NCI-H1092 treated with DMSO at 0.1 percent for 48 hours (cell line): Measurements from ENCODE around the gene NFATC3.

Experiments used
- DNase-seq: peaks from one replicate; lab custom pipeline; 2025; lab: John Stamatoyannopoulos, UW

Gene NFATC3

DNA sequence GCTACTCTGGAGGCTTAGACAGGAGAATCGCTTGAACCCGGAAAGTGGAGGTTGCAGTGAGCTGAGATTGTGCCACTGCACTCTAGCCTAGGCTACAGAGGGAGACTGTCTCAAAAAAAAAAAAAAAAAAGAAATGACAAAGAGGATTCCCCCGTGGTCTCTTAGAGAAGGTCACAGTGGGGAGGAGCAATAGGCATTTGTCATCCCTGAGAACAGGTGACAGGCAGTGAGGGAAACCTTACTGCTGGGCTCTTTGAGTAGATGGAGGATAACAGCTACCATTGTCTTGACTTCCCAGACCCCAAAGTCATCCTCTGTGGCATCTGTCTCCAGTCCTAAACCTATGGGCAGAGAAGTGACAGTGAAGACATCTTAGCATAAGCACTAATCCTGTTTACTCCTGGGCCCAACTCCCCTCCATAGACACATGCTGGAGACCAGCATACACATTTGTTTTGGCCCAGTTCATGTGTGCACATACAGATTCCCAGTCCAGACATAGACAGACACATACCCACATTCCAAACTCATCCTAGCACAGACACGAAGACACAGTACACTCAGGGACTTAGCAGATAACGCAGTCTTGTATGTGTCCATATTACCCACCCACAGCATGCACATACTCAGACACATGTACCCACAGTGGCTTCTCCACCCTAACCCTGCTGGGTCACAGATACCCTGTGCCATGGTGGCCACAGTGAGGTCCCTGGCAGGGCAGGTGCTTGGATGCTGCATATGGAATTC is 148.1 kb downstream of the NFATC3 start:
- DNase-seq, result no peak

DNA sequence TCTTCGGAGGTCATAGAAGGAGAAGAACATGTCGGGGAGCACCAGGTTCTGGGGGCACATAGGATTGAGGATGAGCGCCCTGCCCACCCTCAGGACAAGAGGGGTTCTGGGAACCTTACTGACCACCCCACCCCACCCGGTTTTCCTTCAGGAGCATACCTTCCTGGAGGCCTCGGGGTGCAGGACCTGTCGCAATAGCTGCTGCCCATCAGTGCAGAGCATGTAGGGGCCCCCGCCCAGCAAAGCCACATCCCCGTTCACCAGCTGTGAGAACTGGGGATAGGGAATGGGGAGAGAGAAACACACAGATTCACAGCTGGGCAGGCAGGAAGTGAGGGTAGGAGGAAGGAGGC is 148.6 kb downstream of the NFATC3 start:
- no peak for DNase-seq

GRCh38 chr16:68234188-68235107 is 149.3 kb downstream of the NFATC3 start:
- peak; percentile 19 for DNase-seq

DNA sequence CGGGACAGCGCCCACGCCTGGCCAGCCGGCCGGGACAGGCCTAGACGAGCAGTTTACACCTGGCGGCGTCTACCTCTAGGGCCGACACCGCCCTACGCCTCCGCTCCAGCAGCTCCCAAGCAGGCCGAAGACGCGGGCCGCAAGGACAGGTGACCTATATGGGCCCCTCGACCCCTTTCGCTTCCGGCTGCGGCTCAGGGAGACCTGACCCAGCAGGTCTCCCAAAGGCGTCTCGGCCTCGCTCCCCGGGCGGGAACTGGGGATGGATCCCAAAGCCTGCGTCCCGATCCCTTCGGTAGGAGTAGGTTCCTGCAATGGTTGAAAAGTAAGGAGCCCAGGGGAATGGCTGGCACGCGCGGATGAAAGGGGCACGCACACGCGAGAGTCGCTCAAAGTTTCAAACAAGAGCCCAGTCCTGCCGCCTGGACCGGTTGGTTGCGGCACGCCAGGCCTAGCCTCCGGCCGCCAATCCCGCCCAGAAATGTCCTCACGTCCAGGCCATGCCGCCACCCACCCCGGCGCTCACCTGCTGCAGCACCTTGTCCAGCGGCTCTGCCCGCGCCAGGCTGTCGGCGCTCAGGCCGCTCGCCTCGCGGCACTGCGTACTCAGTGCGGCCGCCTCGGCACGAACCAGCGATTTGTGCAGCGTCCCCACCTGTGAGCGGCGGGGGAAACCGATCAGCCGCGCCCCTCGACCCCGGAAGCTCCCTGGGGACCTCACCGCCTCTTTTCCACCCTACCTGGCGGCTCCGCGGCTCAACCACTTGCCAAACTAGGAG is 150.1 kb downstream of the NFATC3 start:
- no peak for DNase-seq

DNA sequence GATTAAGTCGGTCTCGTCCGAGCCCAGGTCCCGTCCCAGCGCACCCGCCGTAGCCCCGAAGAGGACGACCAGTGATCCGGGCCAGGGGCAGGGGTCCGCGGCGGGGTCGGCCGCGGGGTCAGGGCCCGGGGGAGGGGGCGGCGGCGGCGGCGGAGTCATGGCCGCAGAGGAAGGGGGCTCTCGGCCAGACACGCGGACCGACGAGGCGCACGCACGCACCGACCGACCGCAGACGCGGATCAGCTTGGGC is 150.6 kb downstream of the NFATC3 start, which contains the start of gene ESRP2:
Gene ESRP2 (minus strand): TSS at position 241 of the 250 bp plus-strand sequence. CDS start 82 bp downstream, at position 159.
- DNase-seq, result no peak

DNA sequence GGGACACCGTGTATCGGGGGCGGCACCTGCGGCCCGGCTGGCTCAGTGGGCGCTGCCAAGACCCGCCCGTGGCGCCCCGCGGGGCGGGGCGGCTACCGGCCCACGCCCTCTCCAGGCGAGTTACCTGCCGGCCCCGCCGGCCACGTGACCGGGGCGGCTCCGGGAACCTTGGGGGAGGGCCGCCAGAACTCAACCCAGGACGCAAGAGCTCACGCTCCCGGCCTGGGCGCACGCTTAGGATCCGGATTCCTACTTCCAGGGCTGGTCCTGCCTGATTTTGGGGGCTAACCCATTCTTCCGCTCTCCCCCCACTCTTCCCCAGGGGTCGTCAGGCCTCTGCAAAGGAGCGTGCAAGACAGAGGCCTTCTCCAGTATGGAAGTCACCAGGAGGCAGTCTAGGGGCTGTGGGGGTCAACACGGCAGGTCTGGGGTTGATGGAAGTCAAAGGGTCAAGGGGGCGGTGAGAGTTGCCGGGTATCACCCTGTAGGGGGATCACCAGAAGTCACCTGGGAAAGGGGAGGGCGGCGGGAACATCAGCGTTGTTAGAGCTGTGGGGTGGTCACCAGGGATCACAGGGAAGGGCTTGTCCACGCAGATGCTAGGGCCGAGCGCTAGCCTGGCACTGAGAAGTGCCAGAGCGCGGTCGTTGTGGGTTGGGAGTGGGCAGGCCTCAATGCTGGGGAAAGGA is 151.1 kb downstream of the NFATC3 start:
- no peak for DNase-seq

- DNase-seq, result no peak
These were observed 151.7 kb downstream of the NFATC3 start for GRCh38 chr16:68236826-68237242.

- peak; percentile 96 for DNase-seq
These were observed 152.3 kb downstream of the NFATC3 start for GRCh38 chr16:68237243-68238028.

DNA sequence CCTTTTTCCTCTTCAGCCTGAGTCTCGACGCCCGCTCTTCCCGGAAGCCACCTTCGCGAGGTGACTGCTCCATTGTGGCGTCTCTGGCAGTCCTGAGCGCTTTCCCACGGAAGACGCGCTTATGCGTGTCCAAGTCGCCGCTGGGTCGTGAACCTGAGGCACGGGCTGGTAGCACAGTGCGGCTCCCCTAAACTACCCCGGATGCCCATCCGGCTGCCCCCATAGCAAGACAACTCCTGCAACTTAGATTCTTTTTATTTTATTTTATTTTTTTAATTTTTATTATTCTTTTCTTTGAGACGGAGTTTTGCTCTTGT is 152.8 kb downstream of the NFATC3 start:
- no peak for DNase-seq

- DNase-seq, result no peak
These were observed 156.9 kb downstream of the NFATC3 start for GRCh38 chr16:68242085-68242484.

DNA sequence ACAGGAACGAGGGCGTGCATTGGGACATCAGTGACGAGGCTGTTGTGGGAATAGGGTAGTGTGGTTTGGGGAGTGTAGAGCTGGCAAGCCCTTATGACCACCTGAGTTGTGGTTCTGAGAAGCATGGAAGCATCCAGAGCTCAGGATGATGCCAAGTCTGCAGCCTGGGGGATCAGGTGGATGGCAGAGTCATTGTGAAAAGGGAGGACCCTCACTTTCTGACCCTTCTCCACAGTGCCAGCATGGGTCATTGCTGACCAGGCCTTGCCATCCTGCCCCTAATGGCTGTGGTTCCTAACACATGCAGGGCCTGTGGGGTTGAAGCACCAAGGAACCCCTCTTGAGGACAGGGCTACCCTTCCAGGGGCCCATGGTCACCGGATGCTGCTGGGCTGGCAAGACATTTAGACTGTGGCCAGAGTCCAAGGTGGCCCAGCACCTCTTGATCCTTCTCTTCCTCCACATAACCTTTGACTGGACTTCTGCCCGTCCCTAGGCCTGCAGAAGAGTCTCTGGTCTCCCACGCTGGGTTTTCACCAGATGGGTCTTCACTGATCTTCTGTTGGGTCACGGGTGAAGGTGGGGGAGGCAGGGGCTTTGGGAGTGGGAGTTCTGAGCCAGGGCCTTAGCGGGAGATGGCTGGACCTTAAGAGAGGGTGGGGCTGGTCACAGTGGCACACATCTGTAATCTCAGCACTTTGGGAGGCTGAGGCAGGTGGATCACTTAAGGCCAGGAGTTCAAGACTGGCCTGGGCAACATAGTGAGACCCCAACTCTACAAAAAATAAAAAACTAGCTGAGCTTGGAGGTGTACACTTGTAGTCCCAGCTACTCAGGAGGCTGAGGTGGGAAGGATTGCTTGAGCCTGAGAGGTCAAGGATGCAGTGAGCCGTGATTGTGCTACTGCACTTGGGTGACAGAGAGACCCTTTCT is 158.0 kb downstream of the NFATC3 start:
- DNase-seq, result no peak

- no peak for DNase-seq
These were observed 159.3 kb downstream of the NFATC3 start for GRCh38 chr16:68244481-68244902.

DNA sequence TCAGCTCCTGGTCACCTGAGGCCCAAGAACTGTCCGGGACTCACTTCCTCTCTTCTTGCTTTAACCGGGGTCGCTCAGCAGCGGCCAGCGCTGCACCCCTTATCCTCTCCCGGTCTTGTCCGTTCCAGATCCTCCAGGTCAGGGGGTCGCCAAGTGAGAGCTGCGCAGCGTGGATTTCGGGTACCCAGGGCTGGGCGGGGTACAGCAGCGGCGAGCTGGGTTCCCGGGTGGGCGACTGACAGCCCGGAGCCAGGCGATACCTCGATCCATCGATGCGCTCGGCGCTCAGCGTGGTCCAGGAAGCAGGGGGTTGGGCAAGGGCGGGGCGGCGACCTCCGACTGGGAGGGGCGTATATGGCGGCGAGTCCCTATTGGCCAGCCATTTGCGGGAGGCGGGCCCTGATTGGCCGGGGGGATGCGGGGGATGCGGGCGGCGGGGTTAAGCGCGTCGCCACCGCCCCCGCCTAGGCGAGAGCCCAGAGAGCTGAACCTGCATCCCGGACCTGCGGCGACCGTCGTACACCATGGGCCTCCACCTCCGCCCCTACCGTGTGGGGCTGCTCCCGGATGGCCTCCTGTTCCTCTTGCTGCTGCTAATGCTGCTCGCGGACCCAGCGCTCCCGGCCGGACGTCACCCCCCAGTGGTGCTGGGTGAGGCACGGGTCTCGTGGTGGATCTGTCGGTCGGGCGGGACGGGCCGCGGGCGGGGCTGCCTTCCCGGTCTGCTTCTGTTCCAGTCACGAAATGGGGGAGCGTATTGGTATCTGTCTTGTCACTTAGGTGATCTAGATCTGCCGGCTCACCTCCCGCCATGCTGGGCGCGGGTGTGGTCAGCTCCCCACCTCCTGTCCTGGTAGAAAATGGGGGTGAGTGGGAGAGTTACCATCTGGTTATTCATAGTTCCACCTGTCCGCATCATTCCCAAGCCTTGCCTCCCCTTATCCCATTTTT is 160.0 kb downstream of the NFATC3 start, which contains the start of gene PLA2G15:
Gene PLA2G15 (plus strand): TSS at position 471 of the 951 bp plus-strand sequence. CDS start 54 bp downstream, at position 525.
- peak; percentile 89 for DNase-seq

- no peak for DNase-seq
These were observed 161.0 kb downstream of the NFATC3 start for GRCh38 chr16:68246121-68246520.

DNA sequence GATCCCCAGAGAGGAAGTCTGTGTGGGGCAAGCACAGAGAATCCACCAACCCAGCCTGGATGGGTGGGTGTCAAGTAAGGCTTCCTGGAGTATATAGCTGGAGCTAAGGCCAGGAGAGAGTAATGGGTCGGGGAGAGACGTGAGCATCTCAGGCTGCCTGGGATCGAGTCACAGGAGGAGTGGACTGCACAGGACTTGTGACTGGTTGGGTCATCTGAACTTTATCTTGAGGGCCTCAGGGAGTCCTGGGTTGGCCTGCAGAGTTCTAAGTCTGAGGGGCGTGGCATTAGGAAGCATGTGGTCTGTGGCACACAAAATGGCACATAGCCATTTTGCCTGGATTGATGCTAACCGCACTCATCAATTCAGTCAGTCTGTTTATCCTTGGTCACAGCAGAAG is 161.5 kb downstream of the NFATC3 start:
- no peak for DNase-seq

GRCh38 chr16:68247400-68247799 is 162.2 kb downstream of the NFATC3 start:
- DNase-seq, result no peak

- no peak for DNase-seq
These were observed 162.8 kb downstream of the NFATC3 start for GRCh38 chr16:68247932-68248331.

DNA sequence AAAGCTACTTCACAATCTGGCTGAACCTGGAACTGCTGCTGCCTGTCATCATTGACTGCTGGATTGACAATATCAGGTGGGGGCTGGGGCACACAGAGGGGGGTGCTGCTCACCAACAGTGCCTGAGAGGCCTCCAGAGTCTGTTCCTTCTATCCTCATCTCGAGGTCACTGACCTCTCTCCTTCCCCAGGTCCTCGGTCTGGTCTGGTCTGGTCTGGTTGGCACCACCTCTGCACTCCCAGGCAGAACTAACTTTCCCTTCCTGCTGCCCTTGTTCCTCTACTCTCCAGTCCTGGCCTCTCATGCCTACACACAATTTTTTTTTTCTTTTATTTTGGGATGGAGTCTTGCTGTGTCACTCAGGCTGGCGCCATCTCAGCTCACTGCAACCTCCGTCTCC is 164.2 kb downstream of the NFATC3 start:
- DNase-seq, result no peak

DNA sequence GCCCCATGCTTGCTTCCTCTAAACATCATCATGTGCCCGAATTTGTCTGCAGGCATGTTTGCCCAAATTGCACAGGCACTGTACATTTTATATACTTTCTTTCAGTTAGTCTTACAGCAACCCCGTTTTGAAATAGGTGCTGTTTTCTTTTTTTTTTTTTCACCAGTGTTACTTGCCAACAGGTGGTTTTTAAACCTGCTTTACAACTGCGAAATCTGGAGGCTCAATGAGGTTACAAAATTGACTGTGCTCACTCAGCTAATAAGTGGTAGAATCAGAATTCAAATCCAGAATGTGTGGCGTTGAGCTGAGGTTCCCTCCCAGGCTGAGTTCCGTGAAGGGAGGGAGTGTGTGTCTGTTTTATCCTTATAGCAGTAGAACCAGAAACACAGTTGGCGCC is 165.8 kb downstream of the NFATC3 start:
- no peak for DNase-seq
